Smooth muscle cell (in vitro differentiated cells): ENCODE results near the gene PLPPR3. TPM values are rescaled to one million over a fixed set of nuclear protein-coding genes. Genes with fewer than 3 reads are reported as not detected.
"Not testable (repeated sequence)": the region's sequence is repeated elsewhere in the genome, so short reads cannot be mapped to it uniquely, and the experiment has no call there.

Experiments
- DNase-seq: peaks from one replicate; lab custom pipeline; 2025; ENCODE audit not compliant: unreplicated experiment; lab: John Stamatoyannopoulos, UW
- H2AFZ ChIP-seq: fragments of 200-600 bp; sonication (generic); 2 replicates; pipeline ENCODE4 v1.6.0; 2016; ENCODE audit warnings: antibody characterized with exemption, low read depth, mild to moderate bottlenecking
- H3F3A ChIP-seq: fragments of 200-600 bp; sonication (generic); 2 replicates; pipeline ENCODE4 v1.6.0; 2017; ENCODE audit warnings: antibody characterized with exemption, low read depth
- H3K27ac ChIP-seq: fragments of 200-600 bp; sonication (generic); 2 replicates; pipeline ENCODE4 v1.5.1; 2016; ENCODE audit warnings: low read depth, mild to moderate bottlenecking
- H3K27me3 ChIP-seq: fragments of 200-600 bp; sonication (generic); 2 replicates; pipeline ENCODE4 v1.6.1; 2016; ENCODE audit warnings: low read depth, mild to moderate bottlenecking
- H3K36me3 ChIP-seq: fragments of 200-600 bp; sonication (generic); 2 replicates; pipeline ENCODE4 v1.5.1; 2016; ENCODE audit warnings: low read depth
- H3K4me1 ChIP-seq: fragments of 200-600 bp; sonication (generic); 2 replicates; pipeline ENCODE4 v1.5.1; 2016; ENCODE audit warnings: low read depth
- H3K4me2 ChIP-seq: fragments of 200-600 bp; sonication (generic); 2 replicates; pipeline ENCODE4 v1.6.0; 2016; ENCODE audit warnings: mild to moderate bottlenecking
- H3K4me3 ChIP-seq: fragments of 200-600 bp; sonication (generic); 2 replicates; pipeline ENCODE4 v1.5.1; 2016; ENCODE audit warnings: mild to moderate bottlenecking
- H3K79me2 ChIP-seq: fragments of 200-600 bp; sonication (generic); 2 replicates; pipeline ENCODE4 v1.6.0; 2016; ENCODE audit warnings: low read depth, mild to moderate bottlenecking
- H3K9ac ChIP-seq: fragments of 200-600 bp; sonication (generic); 2 replicates; pipeline ENCODE4 v1.6.0; 2016; ENCODE audit warnings: low read depth
- H3K9me3 ChIP-seq: fragments of 200-600 bp; sonication (generic); replicated peaks from 2 replicates; pipeline ENCODE4 v1.5.1; 2016; ENCODE audit warnings: low read depth
- H4K20me1 ChIP-seq: fragments of 200-600 bp; sonication (generic); 2 replicates; pipeline ENCODE4 v1.6.0; 2016; ENCODE audit warnings: low read depth
- CTCF ChIP-seq: fragments of 200-600 bp; sonication (generic); IDR thresholded peaks from 2 replicates; pipeline ENCODE4 v1.5.1; 2017; ENCODE audit warnings: borderline replicate concordance, mild to moderate bottlenecking, antibody characterized with exemption; ENCODE audit not compliant: insufficient read depth, poor library complexity, severe bottlenecking
- WGBS: methylation state at CpG from one replicate; pipeline ENCODE4 v1.1.7; 2016; ENCODE audit warnings: low lambda C conversion rate; 5-methylcytosine and 5-hydroxymethylcytosine counted together
- polyA plus RNA-seq: library from polyadenylated mRNA; unstranded; fragments of >200 nt; fragmentation: Nextera tagmentation; extraction: Ambion mirVana; gene quantifications from 2 replicates; pipeline ENCODE4 v1.2.1, GENCODE V29; 2016
- total RNA-seq: library from RNA; depleted of rRNA; stranded (reverse); fragments of >200 nt; gene quantifications from 2 replicates; pipeline ENCODE4 v1.2.3, GENCODE V29; 2014

Gene PLPPR3
- total and polyA plus RNA-seq, 2 experiments from 2014 or later = 6.5 to 13.7 TPM

GRCh38 chr19:844546-844971 is 22.8 kb upstream of the PLPPR3 start:
- H3K9ac ChIP-seq = no peak overlapping the region
- WGBS = 79% methylated on average over 7 of the region's 11 CpGs
- H3K4me3 ChIP-seq = no peak overlapping the region
- H3K36me3 ChIP-seq = no peaks in the 10 kb centered on the region
- TF ChIP-seq CTCF = no peak
- H3F3A ChIP-seq = no peaks in the 10 kb centered on the region
- H3K27me3 ChIP-seq = peaks cover 25% of the 10 kb centered on the region
- no peak for DNase-seq
- H2AFZ ChIP-seq = no peak overlapping the region
- H3K4me2 ChIP-seq = no peak overlapping the region
- no peaks in the 10 kb centered on the region for H3K79me2 ChIP-seq
- H3K27ac ChIP-seq = no peak overlapping the region
- H3K4me1 ChIP-seq = no peaks in the 10 kb centered on the region
- H3K9me3 ChIP-seq = no peaks in the 10 kb centered on the region
- H4K20me1 ChIP-seq = no peaks in the 10 kb centered on the region

- Histone ChIP-seq H4K20me1 (no peaks in the 10 kb centered on the region), H3K79me2 (no peaks in the 10 kb centered on the region), H3K36me3 (no peaks in the 10 kb centered on the region), H3K4me2 (peak overlapping the region; percentile 54), H3K9ac (no peak overlapping the region), H3K9me3 (no peaks in the 10 kb centered on the region), H3F3A (no peaks in the 10 kb centered on the region), H2AFZ (no peak overlapping the region), H3K4me1 (no peaks in the 10 kb centered on the region), H3K27me3 (peaks cover 25% of the 10 kb centered on the region), H3K4me3 (no peak overlapping the region), H3K27ac (no peak overlapping the region)
- 44% methylated on average over 17 of the region's 70 CpGs for WGBS
- no peak for TF ChIP-seq CTCF
- no peak for DNase-seq
Measured at GRCh38 chr19:843836-844545, 22.2 kb upstream of the PLPPR3 start.

- H3K27me3 ChIP-seq = peaks cover 25% of the 10 kb centered on the region
- H3K4me1 ChIP-seq = no peaks in the 10 kb centered on the region
- DNase-seq = no peak
- H3K79me2 ChIP-seq = no peaks in the 10 kb centered on the region
- H2AFZ ChIP-seq = no peak overlapping the region
- H4K20me1 ChIP-seq = no peaks in the 10 kb centered on the region
- H3K9ac ChIP-seq = no peak overlapping the region
- no peaks in the 10 kb centered on the region for H3K9me3 ChIP-seq
- no peaks in the 10 kb centered on the region for H3F3A ChIP-seq
- no peak overlapping the region for H3K4me3 ChIP-seq
- H3K36me3 ChIP-seq = no peaks in the 10 kb centered on the region
- peak overlapping the region; percentile 54 for H3K4me2 ChIP-seq
- TF ChIP-seq CTCF = no peak
- H3K27ac ChIP-seq = no peak overlapping the region
- 19% methylated on average over 21 of the region's 46 CpGs for WGBS
Measured at GRCh38 chr19:843180-843835, 21.6 kb upstream of the PLPPR3 start.

- H3K4me2 ChIP-seq, H3K27ac ChIP-seq, H3K4me1 ChIP-seq, H3K79me2 ChIP-seq, H3K9me3 ChIP-seq, H3K36me3 ChIP-seq, DNase-seq, H3F3A ChIP-seq, H2AFZ ChIP-seq, H4K20me1 ChIP-seq, H3K4me3 ChIP-seq, H3K9ac ChIP-seq: not testable (repeated sequence)
- peaks cover 25% of the 10 kb centered on the region for H3K27me3 ChIP-seq
- WGBS = 94% methylated on average over 7 of the region's 7 CpGs
Measured at GRCh38 chr19:842802-843179, 21.0 kb upstream of the PLPPR3 start.
